HG02571 (cell line): ENCODE data around the gene TGM2.
A peak's percentile ranks its signal among the peaks of the same experiment; 100 is the strongest.

Experiments used
- ATAC-seq: cut with Tn5 transposase; IDR thresholded peaks from one replicate; pipeline ENCODE4 v1.9.1; 2021; ENCODE audit warnings: mild to moderate bottlenecking, moderate library complexity; ENCODE audit not compliant: unreplicated experiment

Gene TGM2

GRCh38 chr20:38199501-38200390 is 34.7 kb upstream of the TGM2 start:
- no peak for ATAC-seq

DNA sequence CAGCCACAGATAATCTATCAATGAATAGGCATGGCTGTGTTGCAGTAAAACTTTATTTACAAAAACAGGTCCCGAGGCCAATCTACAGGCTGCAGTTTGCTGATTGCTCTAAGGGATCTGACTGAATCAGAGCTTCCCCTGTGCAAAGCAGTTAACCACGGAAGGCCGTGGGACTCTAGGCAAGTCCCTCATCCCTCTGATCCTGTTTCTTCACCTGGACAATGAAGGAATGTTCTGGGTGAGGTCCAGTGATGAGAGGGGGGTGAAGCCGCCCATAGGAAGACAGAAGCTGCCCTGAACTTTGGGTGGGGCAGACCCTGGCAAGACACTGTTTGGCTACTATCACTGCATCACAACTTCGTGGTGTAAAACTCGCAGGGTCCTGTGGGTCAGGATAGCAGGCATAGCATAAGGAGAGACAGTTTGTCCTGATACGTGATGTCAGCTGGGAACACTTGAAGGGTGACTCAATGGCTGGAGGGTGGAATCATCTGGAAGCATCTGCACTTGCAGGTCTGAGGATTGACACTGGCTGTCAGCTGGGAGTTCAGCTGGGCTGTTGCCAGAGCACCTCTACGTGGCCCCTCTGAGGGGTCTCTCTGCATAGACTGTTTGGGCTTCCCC is 33.3 kb upstream of the TGM2 start:
- ATAC-seq: no peak

- ATAC-seq: no peak
These were observed 32.5 kb upstream of the TGM2 start for GRCh38 chr20:38197619-38198018.

- no peak for ATAC-seq
These were observed 32.1 kb upstream of the TGM2 start for GRCh38 chr20:38197217-38197616.

- no peak for ATAC-seq
These were observed 31.5 kb upstream of the TGM2 start for GRCh38 chr20:38196592-38196991.

GRCh38 chr20:38196076-38196475 is 31.0 kb upstream of the TGM2 start:
- no peak for ATAC-seq

DNA sequence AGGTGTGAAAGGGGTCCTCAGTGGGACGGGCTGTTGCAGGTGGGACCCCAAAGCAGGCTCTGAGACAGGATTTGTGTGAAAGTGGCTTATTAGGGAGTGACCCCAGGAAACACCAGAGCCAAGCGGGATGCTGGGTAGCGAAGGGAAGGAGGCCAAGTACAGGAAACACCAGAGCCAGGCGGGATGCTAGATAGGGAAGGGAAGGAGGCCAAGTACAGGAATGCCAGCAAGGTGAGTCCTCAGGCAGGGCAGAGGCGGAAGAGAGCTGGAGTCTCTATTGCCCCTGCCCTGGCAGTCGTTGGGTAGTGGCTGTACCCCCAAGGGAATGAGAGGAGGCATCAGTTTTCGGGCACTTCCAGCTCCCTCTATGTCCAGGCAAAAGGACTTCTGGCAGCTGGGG is 30.5 kb upstream of the TGM2 start:
- no peak for ATAC-seq

DNA sequence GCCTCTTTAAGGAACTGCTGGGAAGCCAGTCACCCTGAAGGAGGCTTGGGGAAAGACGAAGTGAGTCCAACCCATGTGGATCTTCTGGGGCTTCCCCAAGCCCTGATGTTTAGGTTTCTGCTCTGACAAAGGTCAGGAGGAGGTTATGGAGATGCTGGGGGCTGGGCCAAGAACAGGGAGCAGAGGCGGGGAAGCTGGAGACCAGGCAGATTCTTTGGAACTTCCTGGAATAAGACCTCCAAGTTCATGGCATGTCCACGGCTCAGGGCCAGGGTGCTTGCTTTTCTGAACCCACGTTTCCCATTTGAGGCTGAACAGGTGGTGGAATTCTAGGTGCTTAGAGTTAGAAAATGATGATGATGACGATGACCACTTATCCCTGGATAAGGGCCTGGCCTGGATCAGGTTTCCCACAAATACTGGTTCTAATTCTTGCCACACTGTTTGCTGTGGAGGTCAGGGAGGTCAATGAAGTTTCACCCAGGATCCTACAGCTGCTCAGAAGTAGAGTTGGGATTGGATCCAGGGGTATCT is 30.0 kb upstream of the TGM2 start:
- no peak for ATAC-seq

- ATAC-seq: no peak
These were observed 28.6 kb upstream of the TGM2 start for GRCh38 chr20:38193586-38194105.

DNA sequence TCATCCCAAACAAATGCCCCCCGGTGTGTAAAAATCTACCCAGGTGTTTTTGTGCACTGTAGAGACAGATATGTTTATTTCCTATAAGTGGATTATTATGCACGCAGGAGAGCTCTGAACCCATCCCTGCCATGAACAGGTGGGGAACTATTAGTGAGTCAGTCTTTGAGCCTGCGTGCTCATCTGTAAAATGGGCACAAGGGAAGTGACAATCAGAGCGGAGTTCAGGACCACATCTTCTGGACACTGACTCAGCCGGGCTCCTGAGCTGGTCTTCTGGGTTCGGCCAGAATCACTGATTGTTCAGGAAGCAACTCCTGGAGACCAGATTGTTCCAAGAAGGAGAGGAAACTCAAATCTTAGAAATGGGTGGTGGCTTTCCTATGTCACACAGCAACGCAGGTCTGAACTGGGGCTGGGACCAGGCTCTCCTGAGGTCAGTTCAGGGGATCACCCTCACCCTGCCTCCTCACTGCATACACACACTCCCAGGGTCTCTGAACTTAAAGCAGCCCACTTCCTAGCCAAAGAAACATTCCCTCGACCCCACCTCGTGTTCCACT is 27.3 kb upstream of the TGM2 start:
- ATAC-seq: no peak

- no peak for ATAC-seq
These were observed 26.6 kb upstream of the TGM2 start for GRCh38 chr20:38191654-38192053.

DNA sequence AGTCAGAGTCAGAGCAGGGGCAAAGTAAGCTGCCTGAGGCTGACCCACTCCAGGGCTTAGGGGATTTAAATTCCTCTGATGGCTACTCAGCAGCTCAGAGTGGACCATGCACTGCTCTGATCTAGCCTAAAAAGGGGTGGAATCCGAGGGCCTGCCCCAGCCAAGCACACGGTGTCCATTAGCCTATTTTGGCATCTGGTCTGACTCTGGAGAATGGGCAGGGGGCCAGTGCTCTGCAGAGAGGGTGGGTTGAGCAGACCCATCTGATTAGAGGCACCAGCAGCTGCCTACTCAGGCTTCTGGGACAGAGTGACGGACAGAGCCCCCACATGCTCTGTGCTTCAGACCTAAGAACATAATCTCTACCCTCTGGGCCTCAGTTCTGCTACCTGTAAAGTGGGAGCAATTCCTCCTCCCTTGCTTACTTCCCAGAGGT is 25.9 kb upstream of the TGM2 start:
- ATAC-seq: no peak

GRCh38 chr20:38190166-38190565 is 25.1 kb upstream of the TGM2 start:
- no peak for ATAC-seq

DNA sequence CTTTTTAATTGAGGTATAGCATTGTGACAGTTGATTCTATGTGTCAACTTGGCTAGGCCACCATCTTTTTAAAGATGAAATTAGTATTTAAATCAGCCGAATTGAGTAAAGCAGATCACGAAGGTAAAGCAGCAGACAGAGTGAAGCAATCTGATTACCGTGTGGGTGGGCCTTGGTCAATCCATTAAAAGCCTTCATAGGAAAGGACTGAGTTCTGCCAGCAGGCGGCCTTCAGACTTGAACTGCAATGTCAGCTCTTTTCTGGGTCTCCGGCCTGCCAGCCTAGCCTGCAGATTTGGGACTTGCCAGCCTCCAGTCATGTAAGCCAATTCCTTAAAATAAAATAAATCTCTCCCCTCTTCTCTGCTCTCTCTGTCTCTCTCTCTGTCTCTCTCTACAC is 22.4 kb upstream of the TGM2 start:
- no peak for ATAC-seq

DNA sequence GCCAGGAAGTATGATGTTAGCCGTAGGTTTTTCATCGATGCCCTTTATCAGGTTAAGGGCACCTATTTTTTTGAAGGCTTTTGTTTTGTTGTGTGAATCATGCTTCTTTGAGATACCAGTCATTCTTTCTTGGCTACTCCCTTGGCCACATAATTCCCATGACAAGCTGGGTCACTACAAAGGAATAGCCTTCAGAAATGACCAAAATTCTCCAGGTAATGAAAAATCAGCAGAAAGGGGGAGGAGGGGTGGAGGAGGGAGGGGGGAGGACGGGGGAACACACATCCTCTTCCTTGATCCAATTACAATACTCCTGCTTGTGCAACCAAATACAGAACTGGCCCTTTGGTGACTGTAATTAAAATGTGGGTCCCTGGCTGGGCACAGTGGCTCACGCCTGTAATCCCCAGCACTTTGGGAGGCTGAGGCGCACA is 21.7 kb upstream of the TGM2 start:
- ATAC-seq: no peak

- ATAC-seq: no peak
These were observed 19.0 kb upstream of the TGM2 start for GRCh38 chr20:38184101-38184500.

GRCh38 chr20:38181971-38182370 is 16.9 kb upstream of the TGM2 start:
- ATAC-seq: no peak

DNA sequence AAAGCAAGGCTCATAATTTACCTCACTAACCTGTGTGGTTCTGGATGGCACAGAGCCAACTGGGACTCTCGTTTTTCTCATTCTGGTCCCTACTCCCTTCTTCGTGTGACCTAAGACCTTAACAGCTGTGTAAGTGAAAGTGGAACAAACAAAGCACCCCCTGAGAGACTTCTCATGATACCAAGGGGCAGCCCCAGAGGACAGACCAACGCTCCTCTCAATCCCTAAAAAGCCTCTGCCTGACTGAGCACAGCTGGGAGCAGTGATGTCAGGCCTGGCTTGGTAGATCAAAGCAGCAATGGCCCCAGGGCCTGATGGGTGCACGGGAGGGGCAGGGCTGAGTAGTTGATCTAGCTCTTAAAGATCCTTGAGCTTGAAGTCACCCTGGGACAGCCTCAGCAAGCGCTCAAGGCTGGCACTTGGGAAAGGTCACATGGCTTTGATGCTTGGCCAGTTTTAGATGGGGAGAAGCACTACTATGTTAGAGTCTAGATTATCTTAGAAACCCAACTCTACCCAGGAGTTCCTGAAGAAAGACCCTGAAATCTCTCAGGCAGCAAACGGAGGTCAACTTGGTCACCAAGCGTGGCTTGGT is 16.2 kb upstream of the TGM2 start:
- ATAC-seq: peak; percentile 66

DNA sequence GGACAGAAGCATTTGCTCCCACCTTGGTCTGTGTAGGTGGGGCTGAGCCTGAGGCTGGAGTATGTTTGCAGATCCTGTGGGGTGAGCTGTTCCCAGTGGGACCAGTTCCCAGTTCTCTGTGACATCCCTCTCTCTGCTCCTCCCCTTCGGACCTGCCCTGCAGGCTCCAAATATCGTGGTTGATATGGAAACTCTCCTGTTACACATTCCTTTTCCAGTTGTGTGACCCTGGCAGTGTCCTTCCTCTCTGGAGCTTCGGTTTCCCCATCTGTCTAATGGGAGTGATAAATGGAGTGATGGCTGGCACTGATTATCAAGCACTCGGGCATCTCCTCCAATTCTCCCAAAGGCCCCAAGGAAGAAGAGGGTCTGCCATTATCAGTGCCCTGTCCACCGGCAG is 15.7 kb upstream of the TGM2 start:
- ATAC-seq: no peak

DNA sequence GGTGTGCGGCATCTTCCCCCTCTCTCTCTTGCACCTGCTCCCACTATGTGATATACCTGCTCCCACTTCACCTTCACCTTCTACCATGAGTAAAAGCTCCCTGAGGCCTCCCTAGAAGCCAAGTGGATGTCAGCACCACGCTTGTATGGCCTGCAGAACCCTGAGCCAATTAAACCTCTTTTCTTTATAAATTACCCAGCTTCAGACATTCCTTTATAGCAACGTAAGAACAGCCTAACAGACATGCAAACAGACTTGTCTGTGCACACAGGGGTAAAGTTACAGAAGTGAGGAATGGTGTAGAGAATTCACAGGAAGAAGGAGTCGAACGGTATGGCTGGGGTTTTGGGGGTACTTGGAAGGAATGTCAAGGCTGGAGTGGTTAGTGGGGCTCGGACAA is 14.8 kb upstream of the TGM2 start:
- ATAC-seq: no peak

GRCh38 chr20:38178581-38178980 is 13.5 kb upstream of the TGM2 start:
- no peak for ATAC-seq
